ENCODE measurements around the gene SALL1. TPM values are rescaled to one million over a fixed set of nuclear protein-coding genes. Genes with fewer than 3 reads are reported as not detected.

Gene SALL1
- total and polyA plus RNA-seq, 2 of the 13 experiments (the other 11 are each of a cell fraction or from before 2014, with no cell fraction given), result 6.6 to 12.3 TPM

DNA sequence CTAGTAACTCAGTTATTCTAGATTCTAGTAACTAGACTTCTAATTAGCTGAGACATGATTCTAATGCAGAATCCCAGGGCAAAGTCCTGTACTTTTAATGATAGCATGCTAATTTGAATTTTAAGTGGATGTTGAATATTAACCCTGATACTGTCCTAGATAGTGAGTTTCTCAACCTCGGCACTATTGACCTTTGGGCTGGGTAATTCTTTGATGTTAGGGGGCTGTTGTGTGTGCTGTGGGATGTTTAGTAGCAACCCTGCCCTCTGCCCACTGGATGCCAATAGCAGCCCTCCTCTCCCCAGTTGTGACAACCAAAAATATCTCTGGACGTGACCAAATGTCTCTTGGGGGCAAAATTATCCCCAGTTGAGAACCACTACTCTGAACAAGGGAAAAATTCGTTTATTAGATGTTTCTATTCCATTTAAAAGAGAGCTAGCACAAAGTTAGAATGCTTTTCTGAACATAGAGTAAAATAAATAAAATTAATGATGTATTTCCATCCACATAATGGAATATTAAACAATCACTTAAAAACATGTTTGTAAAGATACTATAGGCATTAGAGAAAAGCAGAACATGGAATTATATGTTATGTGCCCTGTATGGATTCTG lies 30.2 kb downstream of the SALL1 start (continued):
- TF ChIP-seq, protein P1, sequence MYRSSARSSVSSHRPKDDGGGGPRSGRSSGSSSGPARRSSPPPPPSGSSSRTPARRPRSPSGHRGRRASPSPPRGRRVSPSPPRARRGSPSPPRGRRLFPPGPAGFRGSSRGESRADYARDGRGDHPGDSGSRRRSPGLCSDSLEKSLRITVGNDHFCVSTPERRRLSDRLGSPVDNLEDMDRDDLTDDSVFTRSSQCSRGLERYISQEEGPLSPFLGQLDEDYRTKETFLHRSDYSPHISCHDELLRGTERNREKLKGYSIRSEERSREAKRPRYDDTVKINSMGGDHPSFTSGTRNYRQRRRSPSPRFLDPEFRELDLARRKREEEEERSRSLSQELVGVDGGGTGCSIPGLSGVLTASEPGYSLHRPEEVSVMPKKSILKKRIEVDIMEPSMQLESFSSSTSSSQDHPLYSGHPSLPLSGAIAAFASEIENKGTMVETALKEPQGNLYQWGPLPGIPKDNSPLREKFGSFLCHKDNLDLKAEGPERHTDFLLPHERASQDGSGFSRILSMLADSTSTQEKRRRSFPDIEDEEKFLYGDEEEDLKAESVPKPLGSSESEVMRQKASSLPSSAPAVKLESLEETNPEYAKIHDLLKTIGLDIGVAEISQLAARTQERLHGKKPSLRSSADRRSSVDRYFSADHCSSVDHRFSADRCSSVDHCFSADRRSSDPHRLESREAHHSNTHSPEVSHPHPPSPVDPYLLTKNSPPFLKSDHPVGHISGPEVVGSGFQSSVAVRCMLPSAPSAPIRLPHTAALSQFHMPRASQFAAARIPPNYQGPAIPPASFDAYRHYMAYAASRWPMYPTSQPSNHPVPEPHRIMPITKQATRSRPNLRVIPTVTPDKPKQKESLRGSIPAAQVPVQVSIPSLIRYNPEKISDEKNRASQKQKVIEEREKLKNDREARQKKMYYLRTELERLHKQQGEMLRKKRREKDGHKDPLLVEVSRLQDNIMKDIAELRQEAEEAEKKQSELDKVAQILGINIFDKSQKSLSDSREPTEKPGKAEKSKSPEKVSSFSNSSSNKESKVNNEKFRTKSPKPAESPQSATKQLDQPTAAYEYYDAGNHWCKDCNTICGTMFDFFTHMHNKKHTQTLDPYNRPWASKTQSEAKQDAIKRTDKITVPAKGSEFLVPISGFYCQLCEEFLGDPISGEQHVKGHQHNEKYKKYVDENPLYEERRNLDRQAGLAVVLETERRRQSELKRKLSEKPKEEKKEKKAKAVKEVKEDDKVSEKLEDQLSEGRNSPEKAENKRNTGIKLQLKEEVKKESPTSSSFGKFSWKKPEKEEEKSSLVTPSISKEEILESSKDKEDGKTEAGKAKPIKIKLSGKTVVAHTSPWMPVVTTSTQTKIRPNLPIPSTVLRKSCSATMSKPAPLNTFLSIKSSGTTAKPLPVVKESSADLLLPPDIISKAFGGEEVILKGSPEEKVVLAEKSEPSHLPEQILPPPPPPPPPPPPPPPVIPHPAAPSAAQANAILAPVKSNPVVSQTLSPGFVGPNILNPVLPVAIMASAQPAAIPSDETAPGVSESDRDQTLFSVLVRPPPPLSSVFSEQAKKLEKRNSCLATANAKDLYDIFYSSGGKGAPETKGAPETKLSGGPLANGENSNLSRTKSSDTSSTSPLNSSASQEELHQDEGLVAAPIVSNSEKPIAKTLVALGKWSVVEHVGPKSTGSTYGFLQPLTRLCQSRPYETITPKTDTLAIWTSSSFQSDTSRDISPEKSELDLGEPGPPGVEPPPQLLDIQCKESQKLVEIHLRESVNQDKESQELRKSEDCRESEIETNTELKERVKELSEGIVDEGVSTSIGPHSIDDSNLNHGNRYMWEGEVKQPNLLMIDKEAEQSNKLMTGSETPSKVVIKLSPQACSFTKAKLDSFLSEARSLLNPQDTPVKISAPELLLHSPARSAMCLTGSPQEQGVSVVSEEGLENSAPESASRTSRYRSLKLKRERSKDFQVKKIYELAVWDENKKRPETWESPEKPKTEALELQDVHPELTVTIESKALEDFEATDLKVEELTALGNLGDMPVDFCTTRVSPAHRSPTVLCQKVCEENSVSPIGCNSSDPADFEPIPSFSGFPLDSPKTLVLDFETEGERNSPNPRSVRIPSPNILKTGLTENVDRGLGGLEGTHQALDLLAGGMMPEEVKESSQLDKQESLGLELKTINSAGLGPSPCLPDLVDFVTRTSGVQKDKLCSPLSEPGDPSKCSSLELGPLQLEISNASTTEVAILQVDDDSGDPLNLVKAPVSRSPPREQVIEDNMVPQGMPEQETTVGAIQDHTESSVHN (CRISPR knock-in tag; IDR thresholded peaks at IDR 0.05), result no peak
- TF ChIP-seq PAXIP1 (CRISPR knock-in tag; conservative IDR thresholded peaks at IDR 0.05) (peak; percentile 98), ZBTB3 (CRISPR knock-in tag; IDR thresholded peaks at IDR 0.05; ENCODE audit: borderline replicate concordance, low read depth) (0 out of 2 replicates have a peak, but pooled peaks have one; percentile 50), BHLHE40 (IDR thresholded peaks at IDR 0.05; ENCODE audit: low read length) (peak; percentile 61), ELF3 (CRISPR knock-in tag; IDR thresholded peaks at IDR 0.05) (peak; percentile 52; the same call in 1 of the 2 replicates), ETV5 (CRISPR knock-in tag; IDR thresholded peaks at IDR 0.05; ENCODE audit: borderline replicate concordance) (peak; percentile 41; the same call in 1 of the 2 replicates), RFX1 (IDR thresholded peaks at IDR 0.05) (peak; percentile 45; the same call in 1 of the 2 replicates), CREB3 (CRISPR knock-in tag; IDR thresholded peaks at IDR 0.05) (no peak)
- TF ChIP-seq, protein P2, sequence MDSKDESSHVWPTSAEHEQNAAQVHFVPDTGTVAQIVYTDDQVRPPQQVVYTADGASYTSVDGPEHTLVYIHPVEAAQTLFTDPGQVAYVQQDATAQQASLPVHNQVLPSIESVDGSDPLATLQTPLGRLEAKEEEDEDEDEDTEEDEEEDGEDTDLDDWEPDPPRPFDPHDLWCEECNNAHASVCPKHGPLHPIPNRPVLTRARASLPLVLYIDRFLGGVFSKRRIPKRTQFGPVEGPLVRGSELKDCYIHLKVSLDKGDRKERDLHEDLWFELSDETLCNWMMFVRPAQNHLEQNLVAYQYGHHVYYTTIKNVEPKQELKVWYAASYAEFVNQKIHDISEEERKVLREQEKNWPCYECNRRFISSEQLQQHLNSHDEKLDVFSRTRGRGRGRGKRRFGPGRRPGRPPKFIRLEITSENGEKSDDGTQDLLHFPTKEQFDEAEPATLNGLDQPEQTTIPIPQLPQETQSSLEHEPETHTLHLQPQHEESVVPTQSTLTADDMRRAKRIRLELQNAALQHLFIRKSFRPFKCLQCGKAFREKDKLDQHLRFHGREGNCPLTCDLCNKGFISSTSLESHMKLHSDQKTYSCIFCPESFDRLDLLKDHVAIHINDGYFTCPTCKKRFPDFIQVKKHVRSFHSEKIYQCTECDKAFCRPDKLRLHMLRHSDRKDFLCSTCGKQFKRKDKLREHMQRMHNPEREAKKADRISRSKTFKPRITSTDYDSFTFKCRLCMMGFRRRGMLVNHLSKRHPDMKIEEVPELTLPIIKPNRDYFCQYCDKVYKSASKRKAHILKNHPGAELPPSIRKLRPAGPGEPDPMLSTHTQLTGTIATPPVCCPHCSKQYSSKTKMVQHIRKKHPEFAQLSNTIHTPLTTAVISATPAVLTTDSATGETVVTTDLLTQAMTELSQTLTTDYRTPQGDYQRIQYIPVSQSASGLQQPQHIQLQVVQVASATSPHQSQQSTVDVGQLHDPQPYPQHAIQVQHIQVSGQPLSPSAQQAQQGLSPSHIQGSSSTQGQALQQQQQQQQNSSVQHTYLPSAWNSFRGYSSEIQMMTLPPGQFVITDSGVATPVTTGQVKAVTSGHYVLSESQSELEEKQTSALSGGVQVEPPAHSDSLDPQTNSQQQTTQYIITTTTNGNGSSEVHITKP (CRISPR knock-in tag; IDR thresholded peaks at IDR 0.05; ENCODE audit: low read depth), result peak; percentile 41; the same call in 1 of the 2 replicates
- TF ChIP-seq, protein P3, sequence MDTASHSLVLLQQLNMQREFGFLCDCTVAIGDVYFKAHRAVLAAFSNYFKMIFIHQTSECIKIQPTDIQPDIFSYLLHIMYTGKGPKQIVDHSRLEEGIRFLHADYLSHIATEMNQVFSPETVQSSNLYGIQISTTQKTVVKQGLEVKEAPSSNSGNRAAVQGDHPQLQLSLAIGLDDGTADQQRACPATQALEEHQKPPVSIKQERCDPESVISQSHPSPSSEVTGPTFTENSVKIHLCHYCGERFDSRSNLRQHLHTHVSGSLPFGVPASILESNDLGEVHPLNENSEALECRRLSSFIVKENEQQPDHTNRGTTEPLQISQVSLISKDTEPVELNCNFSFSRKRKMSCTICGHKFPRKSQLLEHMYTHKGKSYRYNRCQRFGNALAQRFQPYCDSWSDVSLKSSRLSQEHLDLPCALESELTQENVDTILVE (CRISPR knock-in tag; IDR thresholded peaks at IDR 0.05), result peak; percentile 21; the same call in 1 of the 2 replicates

Data from HepG2 (cell line).